Renal cortex interstitium (tissue), 11 donors: ENCODE data around the gene WDR88. TPM values are rescaled to one million over a fixed set of nuclear protein-coding genes. Genes with fewer than 3 reads are reported as not detected.

Source experiments
- DNase-seq, 11 donors: peaks; one replicate each; pipeline ENCODE4 v3.0.0-alpha.2; 2013; ENCODE audit warnings: low read depth in 9 of 11, low spot score in 4 of 11; ENCODE audit errors: extremely low read depth in 1 of 11
- polyA plus RNA-seq, 3 donors: library from polyadenylated mRNA; unstranded; fragments of 120-200 nt; gene quantifications; one replicate each; pipeline ENCODE4 v1.2.1, GENCODE V29; 2013; ENCODE audit not compliant: insufficient read length in 3 of 3

The WDR88 gene
- polyA plus RNA-seq, 3 donors: 0.86 to 2.4 (median 1.3) TPM

DNA sequence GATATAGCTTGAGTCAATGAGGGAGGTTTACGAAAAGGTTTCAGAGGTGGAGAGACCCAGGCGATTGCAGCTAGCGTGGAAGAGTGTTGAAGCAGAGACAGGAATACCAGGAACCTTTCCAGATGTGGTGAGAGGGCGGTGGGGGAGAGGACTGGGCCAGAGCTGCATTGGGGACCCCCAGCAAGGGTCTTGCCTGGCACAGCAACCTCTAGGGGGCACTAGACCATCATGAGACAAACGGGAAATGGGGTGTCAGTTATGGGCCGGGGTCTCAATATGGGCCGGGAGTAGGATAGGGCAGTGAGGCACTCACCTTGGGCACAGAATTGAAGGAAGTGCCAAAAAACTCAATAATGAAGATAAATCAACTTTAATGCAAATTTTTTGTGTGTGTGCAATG, 60.1 kb downstream of the WDR88 start:
- DNase-seq: no peak

DNA sequence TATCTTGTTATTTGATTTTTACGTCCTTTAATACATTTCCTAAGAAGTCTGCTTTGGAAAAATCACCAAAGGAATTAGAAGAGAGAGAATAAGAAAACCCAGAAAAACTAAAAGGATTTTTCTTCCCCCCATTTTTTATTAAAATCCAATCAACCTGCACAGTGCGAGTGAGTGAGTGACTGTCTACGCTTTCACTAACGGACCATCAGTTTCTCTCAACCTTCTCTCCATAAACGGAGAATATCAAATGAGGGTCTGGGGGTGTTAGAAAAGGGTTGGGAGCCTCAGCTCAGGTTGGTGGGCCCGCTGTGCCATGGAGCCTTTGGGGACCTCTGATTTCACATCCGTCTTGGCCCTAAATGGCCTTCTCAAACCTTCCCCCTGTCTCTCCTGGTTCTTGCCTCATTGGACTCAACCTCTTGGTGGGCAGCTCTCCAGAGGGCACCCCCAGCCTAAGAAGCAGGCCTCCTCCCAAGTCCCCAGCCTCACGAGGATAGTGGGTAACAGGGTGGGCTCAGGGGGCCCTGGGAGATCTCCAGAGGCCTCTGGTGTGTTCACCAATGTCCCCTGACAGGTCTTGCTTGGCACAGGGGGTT, 61.5 kb downstream of the WDR88 start:
- no peak for DNase-seq

DNA sequence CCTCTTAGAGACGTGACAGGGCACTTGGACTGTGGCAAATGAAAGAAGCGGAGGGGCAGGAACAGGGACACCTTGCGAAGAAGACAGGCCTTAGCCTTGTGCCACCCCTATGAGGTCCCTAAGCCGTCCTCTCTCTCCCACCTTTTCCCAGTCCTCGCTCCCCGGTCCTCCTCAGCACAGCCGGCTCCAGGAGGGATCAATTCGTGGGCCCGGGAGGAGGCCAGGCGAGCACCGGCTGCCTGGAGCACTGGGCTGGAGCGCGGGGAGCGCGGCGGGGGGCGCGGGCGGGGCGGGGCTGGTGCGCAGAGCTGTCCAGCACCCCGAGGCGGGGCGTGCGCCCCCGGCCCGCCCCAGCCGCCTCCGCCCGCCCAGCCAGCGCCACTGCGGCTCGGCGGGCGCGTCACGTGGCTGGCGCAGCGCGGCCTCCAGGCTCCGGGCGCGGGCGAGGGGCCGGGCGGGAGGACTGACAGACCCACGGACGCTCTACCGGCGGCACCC, 62.0 kb downstream of the WDR88 start, which contains the start of gene LRP3:
Gene LRP3 (plus strand): TSS at position 466 of the 498 bp plus-strand sequence. CDS start 456 bp downstream, outside the sequence.
- DNase-seq: peak in 4 of 11 donors; percentile 46 to 64 (median 56)

DNA sequence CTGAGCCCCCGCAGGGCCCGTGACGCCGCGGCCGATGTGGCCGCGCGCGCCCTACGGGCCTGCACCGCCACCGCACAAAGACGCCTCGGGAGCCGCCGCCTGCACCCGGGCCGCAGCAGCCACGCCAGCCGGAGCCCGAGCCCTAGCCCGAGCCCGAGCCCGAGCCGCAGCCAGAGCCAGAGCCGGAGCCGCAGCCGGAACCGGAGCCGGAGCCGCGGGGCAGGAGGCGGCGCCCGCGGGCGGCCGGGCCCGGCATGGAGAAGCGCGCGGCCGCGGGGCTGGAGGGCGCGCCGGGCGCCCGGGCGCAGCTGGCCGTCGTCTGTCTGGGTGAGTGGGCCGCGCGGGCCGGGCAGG, 62.6 kb downstream of the WDR88 start:
- DNase-seq: no peak

DNA sequence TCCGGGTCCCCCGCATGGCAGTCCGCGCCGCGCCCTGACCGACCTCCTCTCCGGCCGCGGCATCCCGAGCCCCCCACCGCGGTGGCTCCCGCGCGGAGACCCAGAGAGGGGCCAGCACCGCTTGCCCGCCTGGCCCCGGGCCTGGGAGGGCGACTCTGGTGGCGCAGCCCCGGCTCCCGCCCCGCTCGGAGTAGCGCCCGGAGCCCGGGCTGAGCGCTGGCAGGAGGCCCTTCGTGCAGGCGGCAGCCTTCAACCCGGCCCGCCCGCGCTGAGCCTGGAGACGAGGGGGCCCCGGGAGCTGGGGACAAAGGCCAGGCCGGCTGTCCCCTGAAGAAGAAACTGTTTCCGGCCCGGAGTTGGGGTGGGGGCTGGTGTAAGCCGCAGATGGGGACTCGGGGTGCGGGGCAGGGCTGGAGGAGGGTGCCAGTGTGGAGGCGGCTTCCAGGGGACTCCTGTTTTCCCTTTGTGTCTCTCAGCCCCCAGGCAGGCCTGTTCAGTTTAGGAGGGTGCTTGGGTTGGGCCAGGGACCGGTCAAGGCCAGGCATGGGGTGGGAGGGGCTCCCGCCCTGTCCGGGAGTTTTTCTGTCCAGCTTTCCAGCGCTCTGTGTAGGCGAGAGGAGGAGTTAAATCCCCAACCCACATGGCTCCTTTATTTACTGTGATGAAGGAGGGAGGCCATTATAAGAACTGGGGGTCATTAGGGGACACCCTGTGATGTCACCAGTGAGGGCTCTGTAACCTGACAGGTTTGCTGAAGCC, 63.2 kb downstream of the WDR88 start:
- DNase-seq: peak in 1 of 11 donors; percentile 23

DNA sequence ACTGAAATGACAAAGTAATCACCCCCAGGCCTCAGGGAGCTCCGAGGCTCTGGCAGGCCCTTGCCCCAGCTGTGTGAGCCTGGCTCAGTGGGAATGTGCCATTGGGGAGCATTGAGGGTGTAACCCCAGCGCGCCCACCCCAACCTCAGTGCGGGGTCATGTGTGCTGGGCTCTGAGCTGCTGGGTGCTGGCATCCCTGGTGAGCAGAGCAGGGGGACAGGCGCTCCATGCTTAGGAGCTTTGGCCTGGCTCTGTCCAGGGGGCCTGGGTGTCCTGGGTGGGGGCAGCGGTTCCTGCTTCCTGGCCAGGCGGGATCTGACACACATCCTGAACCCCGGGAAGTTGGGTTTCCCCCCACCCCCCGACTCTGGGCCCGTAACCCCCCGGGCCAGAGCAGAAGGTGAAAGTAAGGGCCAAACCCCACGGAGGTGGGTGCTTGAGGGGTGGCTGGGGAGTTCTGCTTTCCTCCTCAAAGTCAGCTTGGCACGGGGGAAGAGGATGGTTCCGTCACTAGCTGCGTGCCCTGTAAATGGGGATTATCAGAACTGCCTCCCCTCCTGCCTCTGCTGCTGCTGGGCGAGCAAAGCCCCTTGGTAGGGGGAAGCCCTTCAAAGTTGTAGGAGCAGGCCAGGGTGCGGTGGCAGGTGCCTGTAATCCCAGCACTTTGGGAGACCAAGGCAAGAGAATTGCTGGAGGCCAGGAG, 63.9 kb downstream of the WDR88 start:
- DNase-seq: no peak

DNA sequence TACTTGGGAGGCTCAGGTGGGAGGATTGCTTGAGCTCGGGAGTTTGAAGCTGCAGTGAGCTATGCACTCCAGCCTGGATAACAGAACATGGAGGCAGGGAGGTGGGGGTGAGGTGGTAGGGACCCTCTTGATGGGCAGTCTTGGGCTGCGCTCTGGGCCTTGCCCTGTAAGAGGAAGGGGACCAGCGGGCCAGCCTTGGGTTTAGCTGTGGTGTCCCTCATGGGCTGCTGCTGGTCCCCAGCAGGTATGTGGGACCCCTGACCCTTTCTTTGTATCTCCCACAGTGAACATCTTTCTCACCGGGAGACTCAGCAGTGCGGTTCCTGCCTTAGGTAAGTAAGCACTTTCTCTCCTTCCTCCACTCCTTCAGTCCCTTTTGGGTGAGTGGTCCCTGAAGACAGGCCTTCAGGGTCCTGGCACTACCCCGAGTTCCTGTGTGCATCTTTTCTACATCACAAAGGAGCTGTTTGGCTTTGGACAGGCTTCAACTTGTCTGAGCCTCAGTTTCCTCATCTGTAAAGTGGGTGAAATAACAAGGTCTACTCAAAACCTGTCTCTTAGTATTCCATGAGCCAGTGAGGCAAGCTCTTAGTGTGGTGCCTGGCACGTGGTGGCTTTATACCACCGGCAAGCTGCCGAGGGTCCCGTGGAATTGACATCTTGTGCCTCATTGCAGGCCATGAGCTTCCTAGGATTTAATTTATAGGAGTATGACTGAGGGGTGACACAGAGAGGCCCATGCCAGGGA, 64.7 kb downstream of the WDR88 start:
- no peak for DNase-seq

DNA sequence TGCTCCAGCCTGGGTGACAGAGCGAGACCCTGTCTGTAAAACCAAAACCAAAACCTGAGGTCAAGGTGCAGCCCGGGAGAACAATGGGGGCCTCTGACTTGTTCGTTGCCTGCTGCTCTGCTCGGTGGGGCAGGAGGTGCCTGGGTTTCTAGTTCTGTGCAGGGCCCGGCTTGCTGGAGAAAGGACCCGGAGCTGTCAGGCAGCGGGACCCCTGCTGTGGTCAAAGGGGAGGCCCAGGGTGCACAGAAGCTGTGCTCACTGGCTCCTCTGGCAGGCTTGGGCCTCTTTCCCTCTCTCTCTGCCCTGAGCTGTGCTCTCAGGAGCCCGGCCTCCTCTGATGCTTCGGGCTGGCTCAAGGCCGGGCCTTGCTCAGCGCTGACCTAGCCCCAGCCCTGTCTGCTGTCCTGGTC, 65.7 kb downstream of the WDR88 start:
- no peak for DNase-seq

DNA sequence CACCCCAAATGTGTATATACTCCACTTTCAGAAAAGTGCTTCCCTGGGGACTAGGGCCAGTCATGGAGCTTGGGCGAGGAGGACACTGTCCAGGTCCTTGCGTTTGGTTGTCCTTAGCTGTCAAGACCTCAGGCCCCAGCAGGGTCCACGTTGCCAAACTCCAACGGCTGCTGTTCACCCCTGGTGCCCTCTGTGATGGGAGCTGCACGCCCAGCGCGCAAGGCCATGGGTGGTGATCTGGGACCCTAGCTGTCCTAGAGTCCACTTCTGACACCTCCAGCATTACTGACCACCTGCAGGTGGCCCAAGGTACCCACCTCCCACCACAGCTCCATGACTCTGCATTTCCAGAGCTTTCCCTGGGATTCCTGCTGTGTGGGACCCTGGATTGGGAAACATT, 66.3 kb downstream of the WDR88 start:
- DNase-seq: no peak

DNA sequence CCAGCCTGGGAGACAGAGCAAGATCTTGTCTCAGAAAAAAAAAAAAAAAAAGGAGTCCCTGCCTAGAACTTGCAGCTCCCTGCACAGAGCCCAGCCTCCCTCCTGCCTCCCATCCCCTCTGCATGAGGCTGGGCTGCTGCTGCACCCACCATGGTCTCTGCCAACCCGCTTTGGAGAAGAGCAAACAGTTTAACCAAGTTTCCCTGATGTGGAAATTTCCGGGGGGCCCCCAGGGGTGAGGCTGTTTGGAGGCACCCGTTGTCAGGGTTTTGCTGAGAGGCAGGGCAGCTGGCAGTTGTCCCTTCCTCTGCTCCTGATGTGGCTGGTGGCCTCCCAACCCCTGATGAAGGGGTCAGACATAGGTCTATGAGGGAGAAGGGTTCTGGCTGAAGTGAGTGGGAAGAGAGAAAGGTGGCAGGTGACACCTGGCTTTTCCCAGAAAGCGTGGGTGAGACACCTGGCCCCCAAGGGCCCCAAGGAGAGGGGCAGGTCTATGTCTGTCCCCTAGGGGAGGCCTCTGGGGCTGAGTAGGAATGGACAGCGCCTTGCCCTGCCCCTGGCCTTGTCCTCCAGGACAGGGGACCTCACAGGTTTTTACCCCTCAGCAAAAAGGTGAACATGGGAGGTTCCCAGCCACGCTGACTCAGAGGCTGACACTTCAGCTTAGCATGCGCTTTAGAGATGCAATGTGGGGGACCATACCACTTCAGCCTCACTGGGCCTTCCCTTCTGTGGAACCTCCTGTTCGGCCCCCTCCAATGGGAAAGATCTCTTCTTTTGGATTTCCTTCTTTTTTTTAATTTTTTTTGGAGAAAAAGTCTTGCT, 67.7 kb downstream of the WDR88 start:
- no peak for DNase-seq

DNA sequence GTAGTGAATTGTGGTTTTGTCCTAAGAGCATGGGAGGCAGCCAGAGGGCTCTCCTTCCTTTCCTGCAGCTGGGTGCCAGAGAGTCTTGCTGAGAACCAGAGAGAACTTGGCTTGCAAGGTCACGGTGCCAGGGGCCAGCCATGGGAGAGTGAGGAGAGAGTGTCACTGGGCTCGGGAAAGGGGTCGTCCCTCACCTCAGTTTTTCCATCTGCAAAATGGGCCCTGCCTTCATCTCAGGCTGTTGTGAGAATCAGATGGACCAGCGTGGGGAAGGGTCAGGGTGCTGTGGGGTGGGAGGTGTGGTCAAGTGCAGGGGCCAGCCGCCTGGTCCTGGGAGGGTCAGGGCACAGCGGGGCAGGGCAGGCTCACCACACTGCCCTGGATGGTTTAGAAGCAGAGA, 69.6 kb downstream of the WDR88 start:
- no peak for DNase-seq

DNA sequence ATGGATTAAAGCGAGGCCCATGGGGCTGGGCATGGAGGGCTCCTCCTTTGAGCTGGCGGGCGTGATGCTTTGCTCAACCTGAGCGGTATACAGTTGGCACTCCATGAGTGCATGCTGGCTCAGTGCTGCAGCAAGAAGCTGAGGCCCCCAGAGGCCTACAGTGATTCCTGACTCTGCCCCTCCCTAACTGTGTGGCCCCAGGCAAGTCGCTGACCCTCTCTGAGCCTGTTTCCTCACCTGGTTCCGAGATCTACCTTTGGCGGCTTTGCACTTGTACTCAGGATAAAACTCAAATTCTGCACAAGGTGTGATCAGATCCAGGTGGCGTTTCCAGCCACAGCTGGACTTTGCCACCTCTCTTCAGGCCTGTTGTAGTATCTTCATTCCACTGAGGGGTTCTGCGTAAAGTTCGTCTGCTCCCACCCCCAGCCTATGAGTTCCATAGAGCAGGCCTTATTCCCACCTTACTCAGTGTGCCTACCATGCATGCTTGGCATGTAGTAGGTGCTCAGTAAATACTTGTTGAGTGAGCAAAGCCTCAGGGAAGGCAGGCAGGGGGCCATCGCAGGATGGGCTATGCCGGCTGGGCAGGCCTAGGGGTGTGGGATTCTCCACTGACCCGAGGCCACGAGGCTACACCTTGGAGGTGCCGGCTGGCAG, 70.1 kb downstream of the WDR88 start:
- no peak for DNase-seq

DNA sequence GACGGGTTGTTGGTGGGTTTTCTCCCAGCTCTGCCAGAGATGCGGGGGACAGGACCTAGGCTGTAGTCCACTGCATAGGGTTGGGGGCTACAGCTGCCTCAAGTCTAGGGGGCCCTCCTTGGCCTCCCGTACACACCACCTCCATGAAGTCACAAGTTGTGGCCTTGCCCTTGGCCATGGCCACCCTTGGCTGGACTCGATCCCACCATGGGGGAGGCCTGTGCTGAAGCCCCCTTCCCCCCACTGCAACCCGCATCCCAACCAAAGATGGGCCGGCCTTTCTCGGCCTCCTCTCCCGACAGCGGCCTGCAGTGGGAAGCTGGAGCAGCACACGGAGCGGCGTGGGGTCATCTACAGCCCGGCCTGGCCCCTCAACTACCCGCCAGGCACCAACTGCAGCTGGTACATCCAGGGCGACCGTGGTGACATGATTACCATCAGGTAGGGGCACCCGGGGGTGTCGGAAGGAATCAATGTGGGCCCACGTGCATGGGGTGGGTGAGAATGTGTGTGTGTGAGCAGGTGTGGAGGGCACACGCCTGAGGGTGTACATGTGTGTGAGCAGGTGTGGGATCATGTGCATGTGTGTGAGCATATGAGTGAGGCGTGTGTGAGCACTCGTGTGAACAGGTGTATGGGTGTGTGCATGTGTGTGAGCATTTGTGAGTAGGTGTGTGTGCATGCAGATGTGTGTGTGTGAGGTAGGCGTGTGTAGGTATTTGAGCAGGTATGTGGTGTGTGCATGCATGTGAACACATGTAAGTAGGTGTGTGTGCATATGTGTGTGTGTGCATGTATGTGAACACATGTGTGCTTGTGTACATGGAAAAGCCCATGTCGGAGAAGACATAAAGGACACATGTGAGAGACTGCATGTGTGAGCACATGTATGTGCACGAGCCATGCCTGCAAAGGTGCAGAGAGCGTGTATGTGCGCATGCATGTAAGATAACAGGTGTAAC, 70.9 kb downstream of the WDR88 start:
- no peak for DNase-seq

DNA sequence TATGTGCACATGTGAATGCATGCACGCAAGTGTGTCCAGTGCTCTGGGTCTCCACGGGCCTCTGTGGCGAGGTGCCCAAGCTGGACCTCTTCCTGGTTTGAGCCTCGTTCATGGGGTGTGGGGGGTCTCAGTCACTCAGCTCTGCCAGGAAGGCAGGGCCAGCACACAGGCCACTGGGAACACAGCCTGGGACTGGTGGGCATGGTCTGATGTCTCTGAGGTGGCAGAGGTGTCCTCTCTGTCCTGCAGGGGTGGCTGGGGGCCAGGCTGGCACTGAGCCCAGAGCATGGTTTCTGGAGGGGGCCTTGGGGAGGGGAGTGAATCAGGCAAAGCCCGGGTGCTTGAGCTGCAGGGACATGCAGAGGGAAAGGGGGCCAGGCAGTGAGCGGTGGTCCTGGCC, 71.6 kb downstream of the WDR88 start:
- DNase-seq: no peak

DNA sequence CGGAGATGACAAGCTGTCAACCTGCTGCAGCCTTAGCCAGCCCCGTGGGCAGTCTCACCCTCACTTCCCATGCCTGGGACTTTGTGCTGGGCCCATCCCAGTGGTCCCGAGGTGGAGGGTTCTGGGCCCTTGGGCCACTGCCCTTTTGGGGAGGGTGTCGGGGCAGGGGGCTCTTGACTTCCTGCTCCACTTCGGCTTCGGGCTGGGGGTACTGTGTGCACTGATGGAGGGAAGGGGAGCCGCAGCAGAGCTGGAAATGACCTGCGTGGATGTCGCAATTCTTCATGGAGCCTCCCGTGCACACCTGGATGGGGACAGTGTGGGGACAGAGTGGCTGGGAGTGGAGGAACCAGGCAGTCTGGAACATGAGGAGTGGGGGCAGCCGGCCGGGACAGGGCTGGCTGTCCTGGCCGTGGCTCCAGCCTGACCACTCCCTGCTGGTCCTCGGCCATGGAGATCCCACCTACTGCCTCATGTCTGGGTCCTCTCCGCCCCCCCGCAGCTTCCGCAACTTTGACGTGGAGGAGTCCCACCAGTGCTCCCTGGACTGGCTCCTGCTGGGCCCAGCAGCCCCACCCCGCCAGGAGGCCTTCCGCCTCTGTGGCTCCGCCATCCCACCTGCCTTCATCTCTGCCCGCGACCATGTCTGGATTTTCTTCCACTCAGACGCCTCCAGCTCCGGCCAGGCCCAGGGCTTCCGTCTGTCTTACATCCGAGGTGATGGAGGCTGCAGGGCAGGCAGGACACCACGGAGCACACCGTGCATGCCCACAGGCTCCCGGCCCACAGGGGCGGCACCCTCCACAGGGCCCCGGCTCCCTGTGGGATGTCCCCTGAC, 72.4 kb downstream of the WDR88 start:
- no peak for DNase-seq

DNA sequence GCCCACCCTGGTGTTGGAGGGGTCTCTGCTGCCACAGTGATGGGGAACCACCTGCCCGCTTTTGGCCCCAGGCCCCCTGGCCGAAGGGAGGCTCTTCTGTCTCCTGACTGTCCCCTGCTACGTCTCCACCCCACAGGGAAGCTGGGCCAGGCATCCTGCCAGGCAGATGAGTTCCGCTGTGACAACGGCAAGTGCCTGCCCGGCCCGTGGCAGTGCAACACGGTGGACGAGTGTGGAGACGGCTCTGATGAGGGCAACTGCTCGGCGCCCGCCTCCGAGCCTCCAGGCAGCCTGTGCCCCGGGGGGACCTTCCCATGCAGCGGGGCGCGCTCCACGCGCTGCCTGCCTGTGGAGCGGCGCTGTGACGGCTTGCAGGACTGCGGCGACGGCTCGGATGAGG, 73.2 kb downstream of the WDR88 start:
- no peak for DNase-seq
